NCI-H2107 (cell line): ENCODE results near the gene MEAF6.
A peak's percentile ranks its signal among the peaks of the same experiment; 100 is the strongest.

Source experiments
- DNase-seq: peaks from one replicate; lab custom pipeline; 2025; lab: John Stamatoyannopoulos, UW

MEAF6 gene

DNA sequence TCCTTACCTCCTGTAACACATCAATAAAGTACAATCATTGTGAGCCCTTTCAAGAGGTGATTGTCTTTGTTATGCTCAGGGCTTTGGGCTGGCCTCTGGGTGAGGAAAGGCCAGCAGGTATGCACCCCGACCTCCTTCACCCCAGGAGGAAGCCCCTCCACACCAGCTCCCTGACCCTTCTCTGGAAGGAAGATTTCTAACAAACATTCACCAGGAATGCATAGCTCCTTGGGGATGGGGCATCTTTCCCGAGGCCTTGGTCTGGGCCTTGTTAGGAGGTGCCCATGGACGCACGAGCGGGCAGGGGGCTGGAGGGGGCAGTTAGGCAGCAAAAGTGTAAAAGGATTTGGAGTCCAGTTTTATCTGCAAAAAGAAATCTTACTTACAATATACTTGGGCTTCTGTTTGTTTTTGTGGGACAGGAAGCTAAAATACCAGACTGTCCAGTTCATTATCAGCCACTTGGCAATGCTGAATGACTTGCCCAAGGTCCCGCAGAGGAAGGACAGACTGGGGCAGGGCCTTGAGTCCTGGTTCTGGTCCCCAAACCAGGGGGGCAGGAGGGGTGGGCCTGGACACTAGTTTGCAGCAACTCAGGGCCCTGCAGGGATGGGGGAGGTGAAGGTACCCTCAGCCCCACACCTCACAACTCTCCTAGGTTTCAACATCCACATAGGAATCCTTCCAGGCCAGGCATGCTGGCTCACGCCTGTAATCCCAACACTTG lies 30.1 kb downstream of the MEAF6 start:
- DNase-seq = no peak

DNA sequence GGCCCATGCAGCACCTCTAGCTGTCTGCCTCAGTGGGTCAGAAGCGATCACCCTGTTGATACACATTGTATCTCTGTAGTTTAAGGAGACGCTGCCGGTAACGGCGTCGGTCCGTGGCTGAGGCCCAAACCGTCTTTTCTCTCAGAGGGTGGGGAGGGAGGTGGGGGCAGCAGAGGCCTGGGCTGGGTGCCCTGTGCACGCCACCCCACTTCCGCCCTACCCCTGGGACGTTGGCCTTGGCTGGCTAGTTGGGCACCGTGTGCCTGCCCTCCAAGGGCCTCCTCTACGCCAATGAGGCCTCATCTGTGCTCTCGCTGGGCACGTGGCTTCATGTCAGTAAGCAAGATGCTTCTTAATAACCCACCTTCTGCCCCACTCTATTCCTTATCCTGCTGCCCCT lies 30.8 kb downstream of the MEAF6 start:
- no peak for DNase-seq

GRCh38 chr1:37482796-37483744 lies 31.5 kb downstream of the MEAF6 start:
- no peak for DNase-seq

DNA sequence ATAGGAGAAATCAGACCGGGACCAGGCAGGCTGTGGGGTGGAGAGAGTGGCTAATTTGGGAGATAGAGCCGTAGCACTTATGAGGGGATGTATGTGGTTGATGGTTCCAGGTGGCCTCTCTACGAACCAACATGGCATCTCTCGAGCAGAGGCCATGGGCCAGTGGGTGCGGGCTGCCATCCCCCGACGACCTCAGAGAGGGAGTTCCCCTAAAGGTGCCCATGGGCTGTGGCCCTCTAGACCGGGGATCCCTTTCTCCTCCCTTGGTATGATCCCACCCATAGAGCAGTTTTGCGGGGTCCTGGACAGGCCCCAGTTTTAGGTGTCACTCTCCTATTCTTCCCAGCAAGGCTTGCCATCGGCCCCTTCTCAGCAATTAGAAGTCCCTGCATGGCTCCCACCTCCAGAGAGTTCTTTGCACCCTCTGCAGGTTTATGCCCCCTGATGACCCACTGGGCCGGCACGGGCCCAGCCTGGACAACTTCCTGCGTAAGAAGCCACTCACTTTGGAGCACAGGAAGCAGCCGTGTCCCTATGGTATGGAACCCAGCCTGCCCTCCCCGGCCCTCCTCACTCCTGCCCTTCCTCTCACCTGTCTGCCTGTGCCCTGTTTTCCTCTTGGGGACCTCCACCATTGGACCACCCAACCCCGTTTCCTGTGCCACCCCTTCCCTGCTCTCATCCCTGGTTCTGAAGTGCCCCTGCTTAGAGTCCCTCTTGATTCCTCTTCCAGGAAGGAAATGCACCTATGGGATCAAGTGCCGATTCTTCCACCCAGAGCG lies 32.4 kb downstream of the MEAF6 start:
- DNase-seq = no peak

DNA sequence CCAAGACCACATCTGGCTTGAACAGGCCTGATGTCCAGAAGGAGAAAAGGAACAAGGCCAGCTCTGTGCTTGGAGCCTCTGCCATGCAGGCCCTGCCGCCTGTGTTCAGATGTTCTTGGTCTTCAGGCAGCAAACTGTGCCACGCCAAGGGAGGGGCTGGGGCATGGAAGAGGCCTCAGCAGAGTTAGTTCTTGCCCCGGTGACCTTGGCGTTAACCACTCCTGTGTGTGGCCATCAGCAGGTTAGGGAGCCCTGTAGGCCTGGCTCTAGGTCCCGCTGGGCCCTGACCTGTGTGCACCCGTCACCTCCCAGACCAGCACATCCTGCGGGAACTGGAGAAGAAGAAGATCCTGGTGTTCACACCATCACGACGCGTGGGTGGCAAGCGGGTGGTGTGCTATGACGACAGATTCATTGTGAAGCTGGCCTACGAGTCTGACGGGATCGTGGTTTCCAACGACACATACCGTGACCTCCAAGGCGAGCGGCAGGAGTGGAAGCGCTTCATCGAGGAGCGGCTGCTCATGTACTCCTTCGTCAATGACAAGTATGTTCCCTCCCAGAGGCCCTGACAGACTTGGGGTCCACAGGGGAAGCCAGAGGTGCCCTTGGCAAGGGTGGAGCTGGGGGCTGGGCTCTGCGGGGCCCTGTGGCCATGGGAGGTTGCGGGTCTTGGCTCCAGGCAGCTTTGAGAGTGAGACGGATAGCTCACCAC lies 33.1 kb downstream of the MEAF6 start:
- DNase-seq = no peak

- no peak for DNase-seq
Measured at GRCh38 chr1:37480581-37481288, 33.8 kb downstream of the MEAF6 start.

GRCh38 chr1:37480125-37480466 lies 34.5 kb downstream of the MEAF6 start:
- DNase-seq = no peak

DNA sequence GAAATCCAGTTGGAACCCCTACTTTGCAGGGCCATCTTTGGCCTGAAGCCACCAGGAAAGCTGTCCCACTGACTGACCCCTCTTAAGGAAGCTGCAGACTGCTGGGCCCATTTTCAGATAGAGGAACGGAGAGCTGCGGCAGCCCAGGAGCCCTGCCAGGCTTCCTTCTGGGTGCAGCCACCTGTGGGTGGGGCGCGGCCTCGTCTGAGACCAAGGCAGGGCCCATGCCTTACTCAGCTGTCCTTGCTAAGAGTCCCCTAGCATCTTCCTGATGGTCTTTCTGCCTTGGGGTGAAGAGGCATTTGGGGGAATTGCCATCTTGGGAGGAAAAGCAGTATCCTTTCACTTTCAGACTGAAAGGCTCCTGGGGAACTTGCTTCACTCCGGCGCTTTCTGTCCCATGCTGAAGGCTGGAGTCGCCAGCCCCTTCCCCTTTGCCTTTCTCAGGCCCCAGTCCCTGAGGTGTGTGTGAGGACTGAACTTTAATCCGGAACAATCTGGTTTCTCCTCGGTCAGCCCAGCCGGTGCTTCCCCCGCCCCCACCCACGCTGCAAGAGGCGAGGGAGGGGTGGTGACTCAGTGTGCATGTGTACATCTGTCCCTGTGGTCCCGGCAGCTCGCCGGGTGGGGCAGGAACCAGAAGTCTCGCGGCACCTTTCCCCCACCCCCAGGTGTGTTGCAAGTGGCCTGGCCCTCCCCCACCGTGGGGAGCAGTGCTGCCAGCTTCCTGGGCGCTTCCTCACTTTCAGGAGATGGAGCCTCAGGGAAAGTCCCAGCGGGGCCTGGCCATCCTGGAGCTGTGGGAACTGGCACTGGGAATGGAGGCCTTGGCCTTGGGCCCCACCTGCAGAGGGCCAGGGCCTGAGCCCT lies 35.1 kb downstream of the MEAF6 start:
- DNase-seq = peak; percentile 51

GRCh38 chr1:37478890-37479254 lies 35.7 kb downstream of the MEAF6 start:
- DNase-seq = no peak

DNA sequence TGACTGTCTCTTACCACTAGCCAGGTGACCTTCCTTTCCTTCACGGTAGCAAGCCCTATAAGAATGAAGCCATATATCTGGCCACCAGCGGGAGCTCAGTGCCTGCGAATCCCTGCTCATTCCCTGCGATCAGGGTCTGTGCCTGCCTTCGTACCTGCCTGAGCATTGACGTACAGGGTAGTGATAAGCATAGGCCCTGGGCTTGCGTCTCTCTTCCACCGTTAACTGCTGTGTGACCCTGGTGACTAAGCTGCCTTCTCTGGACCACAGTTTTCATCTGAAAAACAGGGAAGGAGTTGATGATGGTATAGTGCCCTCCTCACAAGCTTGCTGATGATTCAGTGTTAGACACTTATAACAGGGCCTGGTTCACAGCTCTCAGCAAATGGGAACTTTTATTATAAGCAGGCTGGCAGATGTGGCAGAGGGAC lies 36.1 kb downstream of the MEAF6 start:
- no peak for DNase-seq

DNA sequence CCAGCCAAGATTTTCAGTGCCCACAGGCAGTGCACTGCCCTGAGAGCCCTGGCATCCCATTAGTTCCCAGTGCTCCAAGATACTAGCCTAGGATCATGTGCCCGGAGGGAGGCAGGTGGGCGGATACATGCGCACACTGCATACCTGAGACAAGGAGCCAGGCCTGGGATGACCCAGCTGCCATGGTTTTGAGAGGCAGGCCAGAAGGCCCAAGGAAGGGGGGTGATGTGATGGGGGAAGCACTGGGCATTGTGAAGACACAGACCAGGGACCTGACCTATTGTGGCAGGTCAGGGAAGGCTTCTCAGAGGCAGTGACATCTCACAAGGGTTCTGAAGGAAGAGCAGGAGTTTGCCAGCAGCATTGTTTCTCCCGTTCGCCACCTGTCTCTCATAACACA lies 36.6 kb downstream of the MEAF6 start:
- DNase-seq = no peak

GRCh38 chr1:37477198-37477931 lies 37.2 kb downstream of the MEAF6 start:
- no peak for DNase-seq

- DNase-seq = no peak
Measured at GRCh38 chr1:37476460-37477197, 37.9 kb downstream of the MEAF6 start.

GRCh38 chr1:37476087-37476452 lies 38.5 kb downstream of the MEAF6 start:
- no peak for DNase-seq

DNA sequence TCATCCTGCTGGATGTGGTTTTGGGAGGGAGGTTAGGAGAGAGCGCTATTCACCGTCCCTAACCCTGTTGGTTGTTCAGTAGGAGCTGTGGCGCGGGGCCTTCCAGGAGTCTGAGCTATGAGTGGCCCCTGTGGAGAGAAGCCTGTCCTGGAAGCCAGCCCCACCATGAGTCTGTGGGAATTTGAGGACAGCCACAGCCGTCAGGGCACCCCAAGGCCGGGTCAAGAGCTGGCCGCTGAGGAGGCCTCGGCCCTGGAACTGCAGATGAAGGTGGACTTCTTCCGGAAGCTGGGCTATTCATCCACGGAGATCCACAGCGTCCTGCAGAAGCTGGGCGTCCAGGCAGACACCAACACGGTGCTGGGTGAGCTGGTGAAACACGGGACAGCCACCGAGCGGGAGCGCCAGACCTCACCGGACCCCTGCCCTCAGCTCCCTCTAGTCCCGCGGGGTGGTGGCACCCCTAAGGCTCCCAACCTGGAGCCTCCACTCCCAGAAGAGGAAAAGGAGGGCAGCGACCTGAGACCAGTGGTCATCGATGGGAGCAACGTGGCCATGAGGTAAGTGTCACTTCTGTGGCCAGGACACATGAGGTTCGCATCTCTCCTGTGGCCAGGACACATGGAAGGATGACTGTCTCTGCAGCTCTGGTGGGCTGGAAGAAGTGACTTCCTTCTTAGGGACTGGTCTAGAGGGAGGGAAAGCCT lies 39.0 kb downstream of the MEAF6 start:
- no peak for DNase-seq

- DNase-seq = no peak
Measured at GRCh38 chr1:37474697-37475379, 39.7 kb downstream of the MEAF6 start.

GRCh38 chr1:37474046-37474696 lies 40.4 kb downstream of the MEAF6 start, which contains the start of gene ZC3H12A:
TSS of gene ZC3H12A (plus strand) at chr1:37474580. CDS start at chr1:37475497, 917 bp downstream.
- peak; percentile 71 for DNase-seq
